PC-3 (cell line): ENCODE measurements around the gene RNF181.

Experiments
- EZH2 ChIP-seq: fragments of 300-600 bp; sonication (generic); IDR thresholded peaks from one replicate; pipeline ENCODE4 v1.6.1; 2017; ENCODE audit warnings: antibody characterized with exemption, mild to moderate bottlenecking, low read length; ENCODE audit not compliant: unreplicated experiment
- EZH2phosphoT487 ChIP-seq: fragments of 300-600 bp; sonication (generic); IDR thresholded peaks from 2 replicates; pipeline ENCODE4 v1.6.1; 2018; ENCODE audit warnings: mild to moderate bottlenecking, antibody characterized with exemption, low read length, borderline replicate concordance
- TF ChIP-seq, protein P1 (sequence below): fragments of 300-600 bp; sonication (generic); conservative IDR thresholded peaks from 2 replicates; pipeline ENCODE4 v1.5.1; 2017; ENCODE audit warnings: antibody characterized with exemption, low read depth, mild to moderate bottlenecking, low read length

- TF ChIP-seq, protein P1, sequence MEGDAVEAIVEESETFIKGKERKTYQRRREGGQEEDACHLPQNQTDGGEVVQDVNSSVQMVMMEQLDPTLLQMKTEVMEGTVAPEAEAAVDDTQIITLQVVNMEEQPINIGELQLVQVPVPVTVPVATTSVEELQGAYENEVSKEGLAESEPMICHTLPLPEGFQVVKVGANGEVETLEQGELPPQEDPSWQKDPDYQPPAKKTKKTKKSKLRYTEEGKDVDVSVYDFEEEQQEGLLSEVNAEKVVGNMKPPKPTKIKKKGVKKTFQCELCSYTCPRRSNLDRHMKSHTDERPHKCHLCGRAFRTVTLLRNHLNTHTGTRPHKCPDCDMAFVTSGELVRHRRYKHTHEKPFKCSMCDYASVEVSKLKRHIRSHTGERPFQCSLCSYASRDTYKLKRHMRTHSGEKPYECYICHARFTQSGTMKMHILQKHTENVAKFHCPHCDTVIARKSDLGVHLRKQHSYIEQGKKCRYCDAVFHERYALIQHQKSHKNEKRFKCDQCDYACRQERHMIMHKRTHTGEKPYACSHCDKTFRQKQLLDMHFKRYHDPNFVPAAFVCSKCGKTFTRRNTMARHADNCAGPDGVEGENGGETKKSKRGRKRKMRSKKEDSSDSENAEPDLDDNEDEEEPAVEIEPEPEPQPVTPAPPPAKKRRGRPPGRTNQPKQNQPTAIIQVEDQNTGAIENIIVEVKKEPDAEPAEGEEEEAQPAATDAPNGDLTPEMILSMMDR = no peak
- no peak for TF ChIP-seq EZH2
- no peak for TF ChIP-seq EZH2phosphoT487
Measured at GRCh38 chr2:85598594-85599340, 3.2 kb downstream of the RNF181 start.
